ENCODE data around the gene CSH1.
"Not testable (repeated sequence)": the region's sequence is repeated elsewhere in the genome, so short reads cannot be mapped to it uniquely, and the experiment has no call there.

The CSH1 gene

GRCh38 chr17:63903787-63904201 lies 7.4 kb upstream of the CSH1 start:
- DNase-seq (ENCODE audit: low spot score), result not testable (repeated sequence)

GRCh38 chr17:63901971-63902370 lies 5.6 kb upstream of the CSH1 start:
- DNase-seq (ENCODE audit: low spot score), result not testable (repeated sequence)

GRCh38 chr17:63898899-63899798 lies 2.8 kb upstream of the CSH1 start:
- not testable (repeated sequence) for DNase-seq (ENCODE audit: low spot score)

DNA sequence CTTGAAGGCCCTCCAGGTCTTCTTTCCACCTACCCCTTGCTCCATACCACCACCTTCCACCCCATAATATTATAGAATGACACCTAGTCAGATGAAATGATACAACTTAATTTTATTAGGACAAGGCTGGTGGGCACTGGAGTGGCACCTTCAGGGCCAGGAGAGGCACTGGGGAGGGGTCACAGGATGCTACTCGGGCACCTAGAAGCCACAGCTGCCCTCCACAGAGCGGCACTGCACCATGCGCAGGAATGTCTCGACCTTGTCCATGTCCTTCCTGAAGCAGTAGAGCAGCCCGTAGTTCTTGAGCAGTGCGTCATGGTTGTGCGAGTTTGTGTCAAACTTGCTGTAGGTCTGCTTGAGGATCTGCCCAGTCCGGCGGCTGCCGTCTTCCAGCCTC lies 1.6 kb downstream of the CSH1 start:
- not testable (repeated sequence) for DNase-seq (ENCODE audit: low spot score)

GRCh38 chr17:63894021-63894420 lies 2.4 kb downstream of the CSH1 start:
- DNase-seq (ENCODE audit: low spot score), result not testable (repeated sequence)

DNA sequence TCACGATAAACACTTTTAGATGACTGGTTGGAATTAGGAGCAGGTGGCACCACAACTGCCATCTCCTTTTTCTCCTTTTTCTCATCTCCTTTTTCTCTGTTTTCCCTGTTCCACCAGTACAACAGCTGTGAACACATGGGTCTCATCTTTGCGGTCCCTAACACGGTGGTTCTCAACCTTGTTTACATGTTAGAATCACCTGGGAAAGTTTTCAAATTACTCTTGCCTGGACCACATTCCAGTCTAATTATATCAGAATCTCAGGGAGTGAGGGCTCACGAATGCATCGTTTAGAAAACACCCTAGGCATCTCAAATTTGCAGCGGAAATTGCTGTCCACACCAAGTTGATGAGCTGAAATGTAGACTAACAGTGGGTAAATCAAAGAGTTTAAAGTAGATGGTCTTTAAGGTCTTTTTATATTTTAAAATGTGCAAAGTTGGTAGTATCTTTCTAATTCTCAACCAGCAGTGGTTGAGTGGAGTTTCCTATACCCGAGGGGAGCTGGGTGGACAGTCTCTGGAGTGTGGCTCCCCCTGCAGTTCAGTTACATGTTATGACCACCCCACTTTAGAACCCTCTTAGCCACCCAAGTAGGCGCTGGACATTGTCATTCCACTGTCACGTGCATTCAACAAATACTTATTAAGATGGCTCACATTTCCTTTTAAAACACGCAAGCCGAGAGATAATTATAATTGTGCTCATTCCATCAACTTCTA lies 3.9 kb downstream of the CSH1 start:
- DNase-seq (ENCODE audit: low spot score), result not testable (repeated sequence)

DNA sequence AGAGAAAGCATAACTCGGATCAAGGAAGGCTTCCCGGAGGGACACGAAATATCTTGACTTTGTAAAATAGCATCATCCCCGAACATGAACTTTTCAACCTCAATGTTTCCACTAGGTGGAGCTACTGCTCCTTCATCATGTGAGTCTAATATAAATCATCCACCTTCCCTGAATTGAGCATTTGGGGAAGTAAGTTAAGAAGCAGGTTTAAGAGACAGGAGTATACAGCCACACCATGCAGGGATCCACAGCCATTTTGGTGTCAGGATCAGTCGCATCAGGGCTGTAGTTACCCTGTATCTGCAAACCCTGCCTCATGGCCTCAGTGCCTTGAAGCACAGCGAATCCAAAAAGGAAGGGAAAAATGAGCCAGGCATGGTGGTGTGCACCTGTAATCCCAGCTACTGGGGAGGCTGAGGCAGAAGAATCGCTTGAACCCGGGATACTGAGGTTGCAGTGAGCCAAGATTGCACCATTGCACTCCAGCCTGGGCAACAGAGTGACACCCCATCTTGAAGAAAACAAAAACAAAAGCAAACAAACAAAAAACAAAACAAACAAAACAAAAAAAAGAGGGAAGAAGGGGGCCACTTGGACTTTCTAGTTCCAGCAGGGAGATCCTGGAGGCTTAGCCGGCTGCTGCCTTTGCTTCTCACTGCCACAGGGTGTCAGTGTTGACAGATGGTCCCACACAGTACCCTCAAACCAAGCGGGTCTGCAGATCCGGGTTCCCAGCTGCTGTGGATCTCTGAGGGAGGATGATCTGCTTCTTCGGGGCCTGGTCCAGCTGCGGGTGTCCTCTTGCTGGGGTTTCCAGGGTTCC lies 7.1 kb downstream of the CSH1 start:
- peak; percentile 57 for DNase-seq (ENCODE audit: low spot score)

DNA sequence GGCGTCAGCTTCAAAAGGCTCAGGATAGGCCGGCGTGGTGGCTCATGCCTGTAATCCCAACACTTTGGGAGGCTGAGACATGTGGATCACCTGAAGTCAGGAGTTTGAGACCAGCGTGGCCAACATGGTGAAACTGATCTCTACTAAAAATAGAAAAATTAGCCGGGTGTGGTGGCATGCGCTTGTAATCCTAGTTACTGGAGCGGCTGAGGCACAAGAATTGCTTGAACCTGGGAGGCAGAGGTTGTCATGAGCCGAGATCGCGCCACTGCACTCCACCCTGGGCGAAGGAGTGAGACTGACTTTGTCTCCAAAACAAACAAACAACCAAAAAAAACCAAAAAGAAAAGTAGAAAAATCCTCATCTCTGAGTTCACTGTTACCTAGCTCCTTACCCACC lies 11.3 kb downstream of the CSH1 start:
- DNase-seq (ENCODE audit: low spot score), result not testable (repeated sequence)

DNA sequence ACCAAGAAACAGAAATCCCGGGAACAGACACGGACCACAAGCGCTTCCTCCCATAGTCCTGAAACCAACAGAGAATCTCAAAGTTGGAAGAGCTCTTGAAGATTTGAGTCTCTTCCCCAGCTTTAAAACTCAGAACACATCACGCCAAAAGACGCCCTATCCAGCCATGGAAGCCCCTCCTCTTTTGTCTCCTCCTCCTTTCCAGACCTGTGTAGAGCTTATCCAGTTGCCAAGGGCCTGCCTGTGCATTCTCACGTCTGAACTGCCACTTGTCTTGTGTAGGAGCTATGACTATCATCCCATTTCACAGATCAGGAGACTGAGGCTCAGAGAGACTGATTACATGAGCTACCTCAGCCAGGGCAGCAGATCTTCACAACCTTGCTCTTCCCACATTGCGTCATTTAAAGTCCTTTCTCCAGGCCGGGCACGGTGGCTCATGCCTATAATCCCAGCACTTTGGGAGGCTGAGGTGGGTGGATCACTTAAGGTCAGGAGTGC lies 13.7 kb downstream of the CSH1 start:
- not testable (repeated sequence) for DNase-seq (ENCODE audit: low spot score)

GRCh38 chr17:63881935-63882601 lies 14.3 kb downstream of the CSH1 start, which contains the start of gene GH2:
TSS of gene GH2 (minus strand) at chr17:63881944. CDS start at chr17:63881801, 143 bp downstream.
- no peak for DNase-seq (ENCODE audit: low spot score)

DNA sequence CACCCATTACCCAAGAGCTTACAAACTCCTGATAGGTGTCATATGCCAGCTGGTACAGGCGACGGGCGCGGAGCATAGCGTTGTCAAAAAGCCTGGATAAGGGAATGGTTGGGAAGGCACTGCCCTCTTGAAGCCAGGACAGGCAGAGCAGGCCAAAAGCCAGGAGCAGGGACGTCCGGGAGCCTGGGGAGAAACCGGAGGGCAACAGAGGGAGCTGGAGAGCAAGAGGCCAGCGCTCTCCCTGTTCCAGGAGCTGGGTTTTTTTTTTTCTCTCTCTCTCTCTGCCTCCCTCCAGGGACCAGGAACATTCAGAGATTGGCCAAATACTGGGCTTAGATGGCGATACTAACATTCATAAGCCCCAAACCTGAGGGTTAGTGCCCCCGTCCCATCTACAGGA lies 15.0 kb downstream of the CSH1 start:
- not testable (repeated sequence) for DNase-seq (ENCODE audit: low spot score)

DNA sequence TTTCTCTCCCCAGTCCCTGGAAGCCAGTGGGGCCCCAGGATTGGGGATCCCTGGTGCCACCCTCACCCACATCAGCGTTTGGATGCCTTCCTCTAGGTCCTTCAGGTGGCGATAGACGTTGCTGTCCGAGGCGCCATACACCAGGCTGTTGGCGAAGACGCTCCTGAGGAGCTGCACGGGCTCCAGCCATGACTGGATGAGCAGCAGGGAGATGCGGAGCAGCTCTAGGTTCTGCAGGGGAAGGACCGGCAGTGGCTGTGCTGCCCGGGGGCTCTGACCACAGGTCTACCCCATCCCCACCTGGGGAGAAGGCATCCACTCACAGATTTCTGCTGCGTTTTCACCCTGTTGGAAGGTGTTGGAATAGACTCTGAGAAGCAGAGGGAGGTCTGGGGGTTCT lies 15.7 kb downstream of the CSH1 start:
- DNase-seq (ENCODE audit: low spot score), result no peak

DNA sequence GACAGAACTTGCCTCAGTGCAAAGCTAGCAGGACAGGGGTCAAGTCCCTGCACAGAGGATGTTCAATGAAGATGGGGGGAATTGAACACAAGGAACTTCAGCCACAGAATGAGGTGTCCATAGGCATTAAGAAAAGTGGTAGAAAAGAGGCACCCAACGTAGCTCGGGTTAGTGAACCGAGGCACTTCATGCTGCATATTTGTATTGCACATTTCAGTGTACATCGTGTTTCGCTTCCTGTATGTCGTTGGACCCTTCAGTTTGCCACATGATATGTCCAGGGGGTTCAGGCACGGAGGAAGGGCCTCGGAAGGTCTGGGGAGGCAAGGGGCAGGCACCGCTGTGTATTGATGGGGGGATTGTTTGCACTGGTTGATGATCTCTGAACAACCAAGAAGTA lies 18.0 kb downstream of the CSH1 start:
- not testable (repeated sequence) for DNase-seq (ENCODE audit: low spot score)

DNA sequence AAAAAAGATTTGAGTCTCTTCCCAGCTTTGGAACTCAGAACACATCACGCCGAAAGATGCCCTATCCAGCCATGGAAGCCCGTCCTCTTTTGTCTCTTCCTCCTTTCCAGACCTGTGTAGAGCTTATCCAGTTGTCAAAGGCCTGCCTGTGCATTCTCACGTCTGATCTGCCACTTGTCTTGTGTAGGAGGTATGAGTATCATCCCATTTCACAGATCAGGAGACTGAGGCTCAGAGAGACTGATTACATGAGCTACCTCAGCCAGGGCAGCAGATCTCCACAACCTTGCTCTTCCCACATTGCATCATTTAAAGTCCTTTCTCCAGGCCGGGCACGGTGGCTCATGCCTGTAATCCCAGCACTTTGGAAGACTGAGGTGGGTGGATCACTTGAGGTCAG lies 21.7 kb downstream of the CSH1 start:
- not testable (repeated sequence) for DNase-seq (ENCODE audit: low spot score)

DNA sequence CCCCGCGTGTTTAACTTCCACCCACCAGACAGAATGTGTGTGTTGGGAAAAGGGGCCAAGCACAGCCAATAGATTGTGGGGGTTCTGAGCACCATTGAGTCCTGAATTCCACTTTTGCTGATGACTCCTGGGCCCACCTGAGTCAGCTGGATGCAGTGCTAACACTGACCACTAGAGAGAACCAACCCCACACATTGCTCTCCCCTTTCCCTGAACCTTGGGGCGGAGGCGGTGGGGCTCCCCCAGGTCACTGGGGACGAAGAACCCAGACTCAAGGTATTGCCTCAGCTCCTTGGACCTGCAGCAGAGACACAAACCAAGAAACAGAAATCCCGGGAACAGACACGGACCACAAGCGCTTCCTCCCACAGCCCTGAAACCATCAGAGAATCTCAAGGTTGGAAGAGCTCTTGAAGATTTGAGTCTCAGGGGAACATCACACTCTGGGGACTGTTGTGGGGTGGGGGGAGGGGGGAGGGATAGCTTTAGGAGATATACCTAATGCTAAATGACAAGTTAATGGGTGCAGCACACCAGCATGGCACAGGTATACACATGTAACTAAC lies 22.2 kb downstream of the CSH1 start:
- DNase-seq (ENCODE audit: low spot score), result not testable (repeated sequence)

GRCh38 chr17:63873577-63873976 lies 22.8 kb downstream of the CSH1 start, which contains the start of gene CSH2:
TSS of gene CSH2 (minus strand) at chr17:63873677. CDS start at chr17:63873614, 63 bp downstream.
- not testable (repeated sequence) for DNase-seq (ENCODE audit: low spot score)

- DNase-seq (ENCODE audit: low spot score), result not testable (repeated sequence)
Observed at GRCh38 chr17:63871646-63872365, 24.6 kb downstream of the CSH1 start.

DNA sequence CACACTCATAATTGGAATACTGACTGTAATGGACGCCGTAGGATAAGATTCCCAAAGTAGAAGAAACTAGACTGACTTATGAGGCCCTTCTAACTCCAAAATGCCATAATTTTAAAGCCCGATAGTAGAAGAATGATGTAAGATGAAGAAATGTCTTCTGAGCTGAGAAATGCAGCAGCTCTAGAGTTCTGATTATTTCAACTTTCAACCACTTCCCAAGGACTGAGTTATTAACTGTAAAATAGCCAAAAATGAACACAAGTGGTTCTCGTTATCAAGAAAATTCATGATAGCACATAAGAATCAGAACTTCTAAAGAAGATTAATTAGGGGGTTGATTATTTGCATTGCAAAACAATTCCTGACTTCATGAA lies 26.1 kb downstream of the CSH1 start:
- DNase-seq (ENCODE audit: low spot score), result not testable (repeated sequence)

GRCh38 chr17:63869491-63870291 lies 26.7 kb downstream of the CSH1 start:
- not testable (repeated sequence) for DNase-seq (ENCODE audit: low spot score)

Data from Ammon's horn (tissue), 1 donor.